GM18951 (cell line): ENCODE measurements around the gene PAXX.

Experiments
- POLR2A ChIP-seq: IDR thresholded peaks from 4 replicates; pipeline ENCODE4 v1.6.1; 2011; ENCODE audit warnings: mild to moderate bottlenecking; ENCODE audit not compliant: insufficient read length, insufficient read depth; ENCODE audit errors: extremely low read depth
- in situ Hi-C: fragments of 300-500 bp; cut with MboI; formaldehyde crosslinking; loops from one replicate; pipeline ENCODE4 v1.12.0; 2022; ENCODE audit warnings: low sequenced_read_pairs, mixed read lengths, inconsistent platforms; ENCODE audit not compliant: unreplicated experiment

The PAXX gene

DNA sequence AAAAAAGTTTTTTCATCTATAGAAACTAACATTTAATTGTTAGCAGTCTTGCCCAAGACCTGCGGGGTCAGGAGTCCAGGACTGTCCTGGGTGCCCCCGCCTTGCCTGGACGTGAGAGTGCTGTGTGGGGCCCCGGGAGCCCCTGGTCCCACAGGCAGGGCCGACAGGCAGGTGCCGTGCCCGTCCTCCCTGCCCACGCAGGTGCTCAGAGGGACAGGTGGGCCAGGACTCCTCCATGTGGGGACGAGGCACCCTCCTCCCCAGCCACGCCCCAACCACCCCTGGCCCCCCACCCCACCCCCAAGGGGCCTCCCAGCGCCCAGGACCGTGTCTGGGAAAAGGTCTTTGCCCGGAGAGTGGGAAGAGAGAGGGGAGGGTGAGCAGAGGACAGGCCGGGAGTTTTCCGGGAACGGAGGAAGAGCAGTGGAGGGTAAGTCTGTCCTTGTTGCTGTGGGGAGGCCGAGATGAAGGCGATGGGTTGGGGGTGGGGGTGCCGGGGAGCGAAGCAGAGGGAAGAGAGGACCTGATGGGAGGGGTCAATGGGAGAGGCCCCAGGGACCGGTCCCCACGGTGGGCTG, 42.9 kb upstream of the PAXX start:
- in situ Hi-C loops = no loop called here
- TF ChIP-seq POLR2A = no peak

DNA sequence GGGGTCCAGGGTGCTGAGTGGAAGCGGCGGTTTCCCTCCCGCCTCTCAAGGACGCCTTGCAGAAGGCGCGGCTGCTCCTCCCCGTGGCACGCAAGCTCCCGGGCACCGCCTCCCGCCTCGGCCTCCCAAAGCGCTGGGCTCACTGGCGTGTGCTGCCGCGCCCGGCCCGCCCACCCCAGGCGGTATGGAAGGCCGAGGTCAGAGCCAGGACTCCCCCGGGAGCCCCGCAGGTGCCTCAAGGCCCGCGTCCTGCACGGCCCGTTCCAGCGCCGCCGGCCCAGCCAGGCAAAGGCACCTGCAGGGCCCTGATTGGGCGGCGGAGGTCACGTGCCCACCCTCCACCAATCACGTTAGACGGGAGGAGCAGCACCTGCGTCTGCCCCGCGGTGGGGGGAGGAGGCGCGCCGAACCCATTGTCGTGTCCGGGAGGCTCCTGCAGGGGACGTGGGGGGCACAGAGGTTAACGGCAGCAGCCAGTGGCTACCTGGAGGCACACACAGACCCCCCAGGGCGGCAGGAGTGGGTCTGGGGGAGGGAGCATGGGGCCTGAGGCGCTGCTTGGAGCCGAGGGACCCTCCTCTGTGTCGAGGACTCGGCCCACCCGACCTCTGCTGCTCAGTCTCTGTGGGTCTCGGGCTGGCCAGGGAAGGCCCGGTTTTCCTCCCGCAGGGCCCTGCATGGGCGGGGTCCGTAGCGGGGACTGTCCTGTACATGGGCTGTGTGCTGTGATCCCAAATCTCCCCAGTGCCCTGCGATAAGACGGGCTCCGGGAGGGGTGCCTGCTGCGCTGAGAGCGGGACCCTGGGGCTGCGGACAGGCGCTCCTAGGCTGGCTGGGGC, 42.2 kb upstream of the PAXX start:
- in situ Hi-C loops = no loop called here
- peak; percentile 84 for TF ChIP-seq POLR2A

DNA sequence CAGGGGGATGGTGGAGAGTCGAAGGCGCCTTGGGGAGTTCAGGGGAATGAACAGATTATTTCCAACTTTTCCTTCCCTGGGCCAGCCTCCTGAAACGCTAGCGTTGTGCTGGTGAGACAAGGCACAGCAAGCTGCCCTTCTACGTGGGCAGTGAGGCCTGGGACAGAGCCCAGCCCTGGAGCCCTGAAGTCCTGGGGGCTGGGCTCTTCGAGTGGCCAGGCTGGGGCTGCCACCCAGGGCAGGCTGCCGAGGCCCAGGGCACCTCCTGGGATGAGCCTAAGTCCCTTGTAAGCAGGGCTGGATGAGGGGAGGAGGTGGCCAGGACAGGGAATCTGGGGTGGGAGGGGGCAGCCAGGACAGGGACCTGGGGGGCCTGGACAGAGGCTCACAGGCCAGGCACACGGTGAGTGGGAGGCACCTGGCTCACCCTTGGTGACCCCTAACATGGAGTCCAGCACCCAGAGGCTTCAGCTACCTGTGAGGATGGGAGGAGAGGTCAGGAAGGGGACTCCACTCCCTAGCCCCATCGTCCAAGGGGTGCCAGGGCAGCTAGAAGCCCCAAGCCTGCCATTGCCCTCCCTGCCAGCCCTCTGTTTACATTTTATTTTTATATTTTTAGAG, 41.5 kb upstream of the PAXX start:
- no peak for TF ChIP-seq POLR2A
- in situ Hi-C loops = no loop called here

DNA sequence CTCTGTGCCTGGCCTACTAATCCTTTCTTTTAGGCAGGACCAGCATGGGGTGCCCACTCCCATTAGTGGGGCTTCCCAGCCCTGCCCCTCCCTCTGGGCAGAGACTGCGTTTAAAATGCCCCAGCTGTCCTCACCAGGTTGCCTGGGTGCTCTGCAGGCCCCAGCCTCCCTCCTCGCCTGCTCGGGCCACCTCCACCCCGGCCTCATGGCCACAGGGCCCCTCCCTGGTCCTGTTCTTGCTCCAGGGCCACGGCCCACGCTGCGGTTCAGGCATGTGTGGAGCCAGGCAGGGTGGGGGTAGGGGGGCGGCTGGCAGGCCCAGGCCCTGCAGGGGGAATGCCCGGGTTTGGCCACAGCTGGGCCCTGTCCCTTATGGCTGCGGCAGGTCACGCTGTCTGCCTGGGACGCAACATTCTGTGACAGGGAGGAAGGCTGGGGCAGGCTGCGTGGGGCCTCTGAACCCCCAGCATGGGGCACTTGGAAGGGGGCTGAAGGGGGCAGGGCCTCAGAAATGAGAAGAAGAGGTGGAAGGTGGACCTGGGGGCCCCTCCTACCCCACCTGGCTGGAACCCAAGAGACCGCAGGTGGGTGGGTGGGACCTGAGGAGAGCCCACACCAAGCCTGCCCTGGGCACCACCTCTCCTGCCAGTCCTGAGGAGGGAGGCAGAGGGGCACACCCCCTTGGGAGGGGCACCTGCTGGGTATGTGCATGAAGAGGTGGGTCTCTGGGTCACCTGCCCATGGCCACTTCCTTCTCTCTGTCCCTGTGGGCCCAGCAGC, 40.5 kb upstream of the PAXX start, which contains the start of gene LCN12:
LCN12 (plus strand) TSS at position 733 of the 780 bp plus-strand sequence. CDS start 55 bp downstream, outside the sequence.
- TF ChIP-seq POLR2A = no peak
- in situ Hi-C loops = no loop called here

DNA sequence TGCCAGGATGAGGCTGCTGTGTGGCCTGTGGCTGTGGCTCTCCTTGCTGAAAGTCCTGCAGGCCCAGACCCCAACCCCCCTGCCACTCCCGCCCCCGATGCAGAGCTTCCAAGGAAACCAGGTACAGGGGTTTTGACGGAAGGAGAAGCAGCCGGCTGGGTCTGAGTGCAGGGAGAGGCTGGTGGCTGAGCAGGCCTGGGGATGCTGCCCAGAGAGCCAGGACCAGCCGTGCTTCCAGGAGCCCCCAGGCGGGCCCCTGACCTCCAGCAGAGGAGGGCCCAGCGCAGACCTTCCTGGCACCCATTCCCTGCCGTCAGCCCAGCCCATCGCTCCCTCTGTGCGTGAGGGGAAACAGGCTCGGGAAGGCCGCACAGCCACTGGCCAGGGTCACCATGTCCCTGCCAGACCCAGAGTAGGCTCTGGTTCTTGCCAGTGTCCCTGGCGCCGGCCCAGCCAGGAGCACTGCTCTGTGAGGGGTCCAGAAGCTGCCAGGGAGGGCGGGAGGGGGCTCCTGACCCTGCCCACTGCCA, 39.8 kb upstream of the PAXX start:
- in situ Hi-C loops = no loop called here

DNA sequence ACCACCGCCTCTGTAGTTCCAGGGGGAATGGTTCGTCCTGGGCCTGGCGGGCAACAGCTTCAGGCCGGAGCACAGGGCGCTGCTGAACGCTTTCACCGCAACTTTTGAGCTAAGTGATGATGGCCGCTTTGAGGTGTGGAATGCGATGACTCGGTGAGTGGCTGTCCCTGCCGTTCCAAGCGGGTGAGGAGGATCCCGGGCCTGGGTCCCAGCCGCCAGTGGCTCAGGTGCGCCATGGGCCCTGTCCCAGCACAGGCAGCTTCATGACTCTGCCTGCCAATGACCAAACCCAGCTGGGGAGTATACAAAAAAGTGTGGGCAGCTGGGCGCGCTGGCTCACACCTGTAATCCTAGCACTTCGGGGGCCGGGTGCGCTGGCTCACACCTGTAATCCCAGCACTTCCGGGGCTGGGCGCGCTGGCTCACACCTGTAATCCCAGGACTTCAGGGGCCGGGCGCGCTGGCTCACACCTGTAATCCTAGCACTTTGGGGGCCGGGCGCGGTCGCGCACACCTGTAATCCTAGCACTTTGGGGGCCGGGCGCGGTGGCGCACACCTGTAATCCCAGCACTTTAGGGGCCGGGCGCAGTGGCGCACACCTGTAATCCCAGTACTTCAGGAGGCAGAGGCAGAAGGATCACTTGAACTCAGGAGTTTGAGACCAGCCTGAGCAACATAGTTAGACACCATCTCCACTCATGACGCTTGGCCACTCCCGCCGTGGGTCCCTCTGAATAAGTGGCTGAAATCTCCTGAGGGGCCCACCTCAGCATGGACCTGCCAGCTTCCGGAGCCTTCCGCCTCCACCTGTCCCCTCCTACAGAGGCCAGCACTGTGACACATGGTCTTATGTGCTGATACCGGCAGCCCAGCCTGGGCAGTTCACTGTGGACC, 39.1 kb upstream of the PAXX start:
- no peak for TF ChIP-seq POLR2A
- in situ Hi-C loops = no loop called here

More for the DNA sequence above, 39.8 kb upstream of the PAXX start:
- no peak for TF ChIP-seq POLR2A

DNA sequence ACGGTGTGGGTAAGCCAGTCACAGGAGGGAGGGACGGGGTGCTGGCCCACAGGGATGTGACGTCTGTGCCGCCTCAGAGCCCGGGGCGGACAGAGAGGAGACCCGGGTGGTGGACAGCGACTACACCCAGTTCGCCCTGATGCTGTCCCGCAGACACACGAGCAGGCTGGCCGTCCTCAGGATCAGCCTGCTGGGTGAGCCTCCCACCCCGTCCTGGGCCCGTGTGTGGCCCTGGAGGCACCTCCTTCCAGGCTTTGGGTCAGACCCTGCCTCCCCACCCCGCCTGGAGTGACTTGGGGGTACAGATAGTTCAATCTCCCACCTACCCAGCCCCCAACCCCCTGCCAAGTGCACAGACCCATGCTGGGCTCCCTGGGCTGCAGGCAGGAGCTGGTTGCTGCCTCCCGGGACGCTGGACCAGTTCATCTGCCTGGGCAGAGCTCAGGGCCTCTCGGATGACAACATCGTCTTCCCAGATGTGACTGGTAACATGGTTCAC, 38.4 kb upstream of the PAXX start:
- no peak for TF ChIP-seq POLR2A
- in situ Hi-C loops = no loop called here

DNA sequence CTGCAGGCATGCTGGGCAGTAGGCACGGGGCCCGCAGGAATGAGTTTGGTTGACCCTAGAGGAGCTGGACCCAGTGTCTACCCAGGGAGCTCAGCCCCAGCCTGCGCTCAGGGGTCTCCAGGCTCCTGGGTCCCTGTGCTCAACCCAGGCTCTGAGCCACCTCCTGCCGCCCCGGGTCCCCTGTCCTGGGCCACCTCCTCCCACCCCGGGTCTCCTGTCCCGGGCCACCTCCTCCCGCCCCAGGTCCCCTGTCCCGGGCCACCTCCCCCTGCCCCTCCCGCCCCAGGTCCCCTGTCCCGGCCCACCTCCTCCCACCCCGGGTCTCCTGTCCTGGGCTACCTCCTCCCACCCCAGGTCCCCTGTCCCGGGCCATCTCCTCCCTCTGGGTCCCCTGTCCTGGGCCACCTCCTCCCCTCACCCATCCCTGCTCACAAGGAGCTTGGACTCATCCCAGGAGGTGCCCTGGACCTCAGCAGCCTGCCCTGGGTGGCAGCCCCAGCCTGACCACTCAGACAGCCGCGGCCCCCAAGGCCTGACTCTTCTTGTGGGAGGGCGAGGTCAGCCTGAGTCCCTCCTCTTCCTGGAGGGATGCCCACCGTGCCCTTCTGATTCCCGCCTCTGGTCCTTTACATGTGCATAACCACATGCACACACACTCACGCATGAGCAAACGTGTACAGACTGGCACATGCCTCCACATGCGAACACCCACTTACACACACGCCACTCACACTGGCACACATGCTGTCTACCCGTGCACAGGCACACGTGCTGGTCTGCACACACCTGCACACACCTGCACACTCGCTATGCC, 37.7 kb upstream of the PAXX start:
- TF ChIP-seq POLR2A = no peak

DNA sequence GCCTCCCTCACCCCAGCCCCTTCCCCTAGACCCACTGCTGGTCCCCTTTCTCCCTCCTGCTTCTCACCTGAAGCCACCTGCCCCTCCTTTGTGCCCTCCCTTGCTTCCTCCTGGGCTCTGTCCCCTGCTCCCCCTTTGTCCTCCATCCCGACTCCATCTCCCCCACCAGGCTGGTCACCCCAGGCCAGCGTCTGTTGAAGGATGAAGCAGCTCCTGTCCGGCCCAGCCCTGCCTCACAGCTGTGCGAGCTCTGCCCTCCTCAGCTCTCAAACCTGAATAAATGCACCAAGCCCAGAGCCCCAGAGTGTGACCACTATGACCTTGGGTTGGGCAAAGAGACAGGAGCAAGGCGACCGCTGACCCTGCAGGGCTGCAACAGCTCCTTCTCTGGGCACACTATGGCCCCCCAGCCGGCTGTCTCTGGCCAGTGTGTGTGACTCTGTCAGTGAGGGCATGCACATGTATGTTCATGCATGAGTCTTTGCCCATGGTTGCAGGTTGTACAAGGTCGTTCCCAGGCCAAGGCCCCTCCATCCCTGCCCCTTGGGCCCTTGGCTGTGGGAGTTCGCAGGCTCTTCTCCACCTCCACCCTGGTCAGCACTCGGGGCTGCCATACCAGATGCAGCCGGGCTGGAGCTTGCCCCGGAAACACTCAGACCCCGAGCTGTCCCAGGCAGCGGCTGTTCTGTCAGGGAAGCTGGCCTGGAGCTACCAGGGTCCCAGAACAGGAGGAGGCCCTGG, 36.9 kb upstream of the PAXX start:
- TF ChIP-seq POLR2A = no peak
- in situ Hi-C loops = no loop called here

More for the DNA sequence above, 37.7 kb upstream of the PAXX start:
- in situ Hi-C loops = no loop called here

DNA sequence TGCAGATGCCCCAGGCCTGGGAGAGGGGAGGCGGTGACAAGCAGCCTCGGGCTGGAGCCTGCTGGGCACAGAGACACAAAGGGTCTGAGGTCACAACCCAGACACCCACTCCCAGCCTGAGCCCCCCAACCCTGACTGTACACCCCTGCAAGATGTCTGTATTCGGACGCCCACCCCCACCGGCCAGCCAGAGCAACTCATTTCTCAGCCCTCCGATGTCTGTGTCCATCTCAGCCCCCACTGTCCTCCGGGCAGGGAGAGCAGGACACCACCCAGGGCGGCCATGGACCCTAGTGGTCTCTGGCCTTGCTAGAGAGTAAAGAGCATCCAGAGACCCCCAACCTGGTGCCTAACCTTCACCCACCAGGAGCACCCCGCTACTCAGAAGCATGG, 36.3 kb upstream of the PAXX start:
- TF ChIP-seq POLR2A = no peak
- in situ Hi-C loops = no loop called here
